Measurements from ENCODE around the gene EFCC1. TPM values are rescaled to one million over a fixed set of nuclear protein-coding genes. Genes with fewer than 3 reads are reported as not detected.

The EFCC1 gene
- total and polyA plus RNA-seq, 3 donors from 2014 or later: 2.6 to 2.9 (median 2.8) TPM

DNA sequence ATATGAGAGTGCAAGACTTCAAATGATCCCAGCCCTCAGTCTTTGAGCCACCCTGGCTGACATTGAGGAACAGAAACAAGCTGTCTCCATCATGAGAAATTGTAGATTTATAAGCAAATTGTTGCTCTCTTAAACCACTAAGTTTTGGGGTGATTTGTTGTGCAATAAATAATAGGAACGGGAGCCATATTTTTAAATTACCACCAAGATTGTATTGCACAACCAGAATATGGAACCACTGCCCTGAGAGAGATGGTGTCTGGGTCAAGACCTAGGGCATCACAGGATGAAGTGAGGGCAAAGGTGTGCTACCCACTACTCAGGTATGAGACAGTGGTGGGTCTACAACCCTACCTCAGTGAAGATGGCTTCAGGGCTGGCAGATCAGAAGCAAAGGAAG, 4.9 kb upstream of the EFCC1 start:
- Histone ChIP-seq H3K9me3 (no peaks in the 10 kb centered on the region), H3K36me3 (ENCODE audit: low read depth, missing control alignments) (no peaks in the 10 kb centered on the region), H3K4me1 (peaks cover 18% of the 10 kb centered on the region), H3K4me3 (no peak overlapping the region), H3K27ac (no peak overlapping the region), H3K27me3 (no peaks in the 10 kb centered on the region)
- no peak for DNase-seq
- 88 to 96% methylated on average over 1 of the region's 1 CpG for WGBS, 2 donors
- no peak for TF ChIP-seq POLR2A (IDR thresholded peaks at IDR 0.05)
- TF ChIP-seq, protein P1, sequence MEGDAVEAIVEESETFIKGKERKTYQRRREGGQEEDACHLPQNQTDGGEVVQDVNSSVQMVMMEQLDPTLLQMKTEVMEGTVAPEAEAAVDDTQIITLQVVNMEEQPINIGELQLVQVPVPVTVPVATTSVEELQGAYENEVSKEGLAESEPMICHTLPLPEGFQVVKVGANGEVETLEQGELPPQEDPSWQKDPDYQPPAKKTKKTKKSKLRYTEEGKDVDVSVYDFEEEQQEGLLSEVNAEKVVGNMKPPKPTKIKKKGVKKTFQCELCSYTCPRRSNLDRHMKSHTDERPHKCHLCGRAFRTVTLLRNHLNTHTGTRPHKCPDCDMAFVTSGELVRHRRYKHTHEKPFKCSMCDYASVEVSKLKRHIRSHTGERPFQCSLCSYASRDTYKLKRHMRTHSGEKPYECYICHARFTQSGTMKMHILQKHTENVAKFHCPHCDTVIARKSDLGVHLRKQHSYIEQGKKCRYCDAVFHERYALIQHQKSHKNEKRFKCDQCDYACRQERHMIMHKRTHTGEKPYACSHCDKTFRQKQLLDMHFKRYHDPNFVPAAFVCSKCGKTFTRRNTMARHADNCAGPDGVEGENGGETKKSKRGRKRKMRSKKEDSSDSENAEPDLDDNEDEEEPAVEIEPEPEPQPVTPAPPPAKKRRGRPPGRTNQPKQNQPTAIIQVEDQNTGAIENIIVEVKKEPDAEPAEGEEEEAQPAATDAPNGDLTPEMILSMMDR (IDR thresholded peaks at IDR 0.05): no peak
- intact Hi-C loops (cut with DNase I; ENCODE audit: low total_unique reads): no loop called here

DNA sequence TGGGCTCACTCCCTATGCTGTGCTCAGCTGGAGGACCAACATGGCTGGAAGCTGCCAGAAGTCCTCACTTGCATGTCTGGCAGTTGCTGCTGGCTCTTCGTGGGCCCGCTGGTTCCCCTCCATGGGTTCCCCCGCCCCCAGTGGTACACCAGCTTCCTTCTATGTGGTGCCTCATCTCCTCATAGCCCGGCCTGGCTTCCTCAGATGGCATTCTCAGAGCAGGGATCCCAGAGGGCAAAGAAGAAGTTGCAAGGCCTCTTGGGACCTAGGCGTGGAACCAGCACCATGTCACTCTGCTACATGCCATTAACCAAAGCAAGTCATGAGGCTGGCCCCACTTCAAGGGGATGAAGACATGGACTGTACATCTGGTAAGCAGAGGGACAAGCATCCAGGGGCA, 4.4 kb upstream of the EFCC1 start:
- H3K27ac ChIP-seq: no peak overlapping the region
- no peak for TF ChIP-seq POLR2A (IDR thresholded peaks at IDR 0.05)
- TF ChIP-seq, protein P1 (IDR thresholded peaks at IDR 0.05): no peak
- peaks cover 18% of the 10 kb centered on the region for H3K4me1 ChIP-seq
- no peak for DNase-seq
- WGBS, 2 donors: 60 to 87% methylated on average over 1 to 5 of the region's 5 CpGs
- H3K27me3 ChIP-seq: no peaks in the 10 kb centered on the region
- no peak overlapping the region for H3K4me3 ChIP-seq
- no peaks in the 10 kb centered on the region for H3K36me3 ChIP-seq (ENCODE audit: low read depth, missing control alignments)
- intact Hi-C loops (cut with DNase I; ENCODE audit: low total_unique reads): no loop called here
- H3K9me3 ChIP-seq: no peaks in the 10 kb centered on the region

DNA sequence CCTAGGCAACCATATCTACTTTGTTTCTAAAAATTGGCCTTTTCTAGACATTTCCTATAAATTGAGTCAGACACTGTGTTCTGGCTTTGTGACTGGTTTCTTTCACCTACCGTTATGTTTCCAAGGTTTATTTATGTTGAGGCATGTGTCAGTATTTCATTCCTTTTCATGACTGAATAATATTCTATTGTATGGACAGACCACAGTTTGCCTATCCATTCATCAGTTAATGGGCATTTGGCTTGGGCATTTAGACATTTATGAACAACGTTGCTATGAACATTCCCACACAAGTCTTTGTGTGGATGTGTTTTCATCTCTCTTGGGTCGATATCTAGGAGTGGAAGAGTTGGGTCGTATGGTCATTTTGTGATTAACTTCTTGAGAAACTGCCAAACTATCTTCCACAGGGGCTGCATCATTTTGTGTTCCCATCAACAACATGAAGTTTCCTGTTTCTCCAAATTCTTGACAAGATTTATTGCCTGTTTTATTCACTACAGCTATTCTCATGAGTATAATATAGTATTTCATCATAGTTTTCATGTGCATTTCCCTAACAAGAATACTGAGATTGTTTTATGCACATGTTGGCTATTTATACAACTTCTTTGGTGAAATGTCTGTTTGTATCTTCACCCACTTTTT, 3.5 kb upstream of the EFCC1 start:
- Histone ChIP-seq H3K9me3 (no peaks in the 10 kb centered on the region), H3K4me1 (peaks cover 18% of the 10 kb centered on the region), H3K27me3 (no peaks in the 10 kb centered on the region), H3K36me3 (ENCODE audit: low read depth, missing control alignments) (no peaks in the 10 kb centered on the region), H3K4me3 (no peak overlapping the region), H3K27ac (no peak overlapping the region)
- no peak for TF ChIP-seq POLR2A (IDR thresholded peaks at IDR 0.05)
- TF ChIP-seq, protein P1 (IDR thresholded peaks at IDR 0.05): no peak
- no peak for DNase-seq
- 86% methylated on average over 4 of the region's 4 CpGs for WGBS, 2 donors
- intact Hi-C loops (cut with DNase I; ENCODE audit: low total_unique reads): no loop called here

DNA sequence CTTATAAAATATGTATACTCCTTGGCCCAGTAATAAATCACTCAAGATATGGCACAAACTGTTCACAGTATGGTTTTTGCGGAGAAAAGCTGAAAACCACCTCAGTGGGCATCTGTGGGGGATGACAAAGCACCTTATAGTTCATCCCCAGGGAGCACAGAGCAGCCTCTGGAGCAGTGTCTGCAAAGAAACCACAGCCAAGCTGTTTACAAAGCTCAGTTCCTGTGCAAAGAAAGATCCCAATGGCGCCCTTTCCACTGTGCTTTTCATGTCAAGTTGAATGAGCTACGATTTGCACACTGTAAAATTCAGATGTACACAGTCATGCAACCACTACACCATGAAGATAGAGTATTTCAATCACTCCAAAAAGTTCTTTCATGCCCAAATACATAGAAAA, 2.5 kb upstream of the EFCC1 start:
- no peak overlapping the region for H3K27ac ChIP-seq
- TF ChIP-seq, protein P1 (IDR thresholded peaks at IDR 0.05): no peak
- TF ChIP-seq POLR2A (IDR thresholded peaks at IDR 0.05): no peak
- DNase-seq: no peak
- peaks cover 17% of the 10 kb centered on the region for H3K4me1 ChIP-seq
- intact Hi-C loops (cut with DNase I; ENCODE audit: low total_unique reads): no loop called here
- H3K4me3 ChIP-seq: no peak overlapping the region
- 83 to 86% methylated on average over 3 of the region's 3 CpGs for WGBS, 2 donors
- no peaks in the 10 kb centered on the region for H3K9me3 ChIP-seq
- no peaks in the 10 kb centered on the region for H3K27me3 ChIP-seq
- no peaks in the 10 kb centered on the region for H3K36me3 ChIP-seq (ENCODE audit: low read depth, missing control alignments)

DNA sequence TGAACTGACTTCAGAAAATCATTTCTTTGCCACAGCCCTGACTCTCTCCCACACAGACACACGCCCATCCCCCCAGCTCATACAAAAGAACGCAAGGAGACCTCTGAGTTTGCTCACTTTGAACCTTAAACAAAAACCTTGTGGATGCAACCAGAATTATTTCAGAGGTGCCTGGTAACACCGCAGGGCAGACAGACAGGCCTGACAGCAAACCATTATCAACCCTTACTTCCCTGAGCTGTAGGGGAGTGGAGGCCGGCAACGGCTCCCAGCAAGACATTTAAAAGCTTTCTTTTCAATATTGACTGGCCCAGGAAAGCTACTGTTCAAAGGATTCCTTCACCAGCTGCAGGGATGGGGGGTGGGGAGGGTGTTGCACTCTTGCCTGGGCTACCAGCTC, 2.0 kb upstream of the EFCC1 start:
- Histone ChIP-seq H3K27me3 (no peaks in the 10 kb centered on the region), H3K4me1 (peaks cover 13% of the 10 kb centered on the region), H3K9me3 (no peaks in the 10 kb centered on the region), H3K36me3 (ENCODE audit: low read depth, missing control alignments) (no peaks in the 10 kb centered on the region), H3K27ac (no peak overlapping the region), H3K4me3 (no peak overlapping the region)
- no peak for DNase-seq
- intact Hi-C loops (cut with DNase I; ENCODE audit: low total_unique reads): no loop called here
- WGBS, 2 donors: 75 to 82% methylated on average over 5 of the region's 5 CpGs
- TF ChIP-seq, protein P1 (IDR thresholded peaks at IDR 0.05): no peak
